H1 (cell line): ENCODE results near the gene HAPLN3. TPM values are rescaled to one million over a fixed set of nuclear protein-coding genes. Genes with fewer than 3 reads are reported as not detected.
A peak's percentile ranks its signal among the peaks of the same experiment; 100 is the strongest.

Experiments
- CTCF ChIA-PET: fragments of 300-600 bp; sonication (Branson Sonifier 250); formaldehyde crosslinking; loops from one replicate; lab custom pipeline; 2021; ENCODE audit not compliant: partially characterized antibody; lab: Charles Lee
- POLR2A ChIA-PET: fragments of 300-600 bp; sonication (Branson Sonifier 250); formaldehyde crosslinking; loops from one replicate; lab custom pipeline; 2021; ENCODE audit warnings: inconsistent platforms; ENCODE audit not compliant: partially characterized antibody; lab: Charles Lee
- DNase-seq, 2 experiments: peaks; one replicate each; pipeline versions ENCODE4 v3.0.0 to v3.0.0-alpha.2; 2010 to 2022; ENCODE audit warnings: low spot score in 2 of 2, low read depth in 1 of 2, mixed read lengths in 1 of 2
- FAIRE-seq: peaks from 2 replicates; lab custom pipeline; 2011; peaks lifted over from hg19 to GRCh38; lab: Jason Lieb, UNC
- H2AFZ ChIP-seq: 2 replicates; pipeline ENCODE4 v1.8.1; 2012; ENCODE audit warnings: low read length, inconsistent platforms
- H2AK5ac ChIP-seq: 2 replicates; pipeline ENCODE4 v1.6.1; 2013; ENCODE audit warnings: low read depth, low read length
- H2BK120ac ChIP-seq: replicated peaks from 2 replicates; pipeline ENCODE3; 2013; ENCODE audit warnings: low read depth, low read length, inconsistent platforms
- H2BK12ac ChIP-seq: 2 replicates; pipeline ENCODE4 v1.6.1; 2013; ENCODE audit warnings: low read depth, low read length
- H2BK15ac ChIP-seq: 2 replicates; pipeline ENCODE4 v1.6.1; 2013; ENCODE audit warnings: low read length
- H2BK20ac ChIP-seq: 2 replicates; pipeline ENCODE4 v1.6.1; 2013; ENCODE audit warnings: low read length
- H2BK5ac ChIP-seq: 2 replicates; pipeline ENCODE4 v1.6.1; 2013; ENCODE audit warnings: low read depth, low read length
- H3K14ac ChIP-seq: 2 replicates; pipeline ENCODE4 v1.6.1; 2013; ENCODE audit warnings: inconsistent platforms; ENCODE audit not compliant: insufficient read length
- H3K18ac ChIP-seq: 2 replicates; pipeline ENCODE4 v1.6.1; 2013; ENCODE audit warnings: low read length; ENCODE audit errors: extremely low read depth
- H3K23ac ChIP-seq: 2 replicates; pipeline ENCODE4 v1.6.1; 2013; ENCODE audit warnings: inconsistent platforms; ENCODE audit not compliant: insufficient read length
- H3K23me2 ChIP-seq: 2 replicates; pipeline ENCODE4 v1.6.1; 2013; ENCODE audit warnings: low read depth, low read length
- H3K27ac ChIP-seq: 2 replicates; pipeline ENCODE4 v1.6.1; 2011; ENCODE audit warnings: low read depth, low read length, inconsistent platforms
- H3K27me3 ChIP-seq, 4 experiments: replicated peaks in 1 of 4; 1 replicate in 1 of 4; 2 replicates in 3 of 4; pipeline versions ENCODE4 v1.6.1 to v1.8.1; 2011 to 2013; ENCODE audit warnings: low read length in 3 of 4, mild to moderate bottlenecking in 3 of 4, inconsistent platforms in 2 of 4, mixed read lengths in 2 of 4, moderate library complexity in 1 of 4; ENCODE audit not compliant: control insufficient read depth in 3 of 4, insufficient read depth in 3 of 4; ENCODE audit errors: extremely low read depth in 1 of 4
- H3K36me3 ChIP-seq, 4 experiments: 2 replicates each; pipeline versions ENCODE4 v1.6.1 to v1.8.1; 2011 to 2013; ENCODE audit warnings: mild to moderate bottlenecking in 4 of 4, low read length in 3 of 4, moderate library complexity in 2 of 4, control low read depth in 1 of 4, inconsistent platforms in 1 of 4; ENCODE audit not compliant: insufficient read depth in 4 of 4, control insufficient read depth in 2 of 4
- H3K4ac ChIP-seq: replicated peaks from 2 replicates; pipeline ENCODE3; 2013; ENCODE audit warnings: low read length, low read depth, mixed read lengths, inconsistent platforms; ENCODE audit not compliant: insufficient read length
- H3K4me1 ChIP-seq, 4 experiments: replicated peaks in 1 of 4; 1 replicate in 1 of 4; 2 replicates in 3 of 4; pipeline versions ENCODE4 v1.6.1 to v1.8.1; 2011 to 2013; ENCODE audit warnings: low read length in 3 of 4, inconsistent platforms in 2 of 4, mixed read lengths in 1 of 4; ENCODE audit not compliant: insufficient read depth in 4 of 4, control insufficient read depth in 3 of 4
- H3K4me2 ChIP-seq, 2 experiments: 2 replicates each; pipeline versions ENCODE4 v1.6.1 to v1.8.1; 2011 to 2013; ENCODE audit warnings: low read depth in 2 of 2, low read length in 2 of 2, control low read depth in 1 of 2, inconsistent platforms in 1 of 2, mild to moderate bottlenecking in 1 of 2; ENCODE audit not compliant: insufficient read depth in 1 of 2
- H3K4me3 ChIP-seq, 4 experiments: fragments of 200-600, 300-600 bp in 1 of 4; sonication (generic), shearing (Covaris generic), sonication (Bioruptor Twin) in 1 of 4; 2 replicates each; pipeline versions ENCODE4 v1.5.1 to v1.8.1; 2011 to 2016; ENCODE audit warnings: low read length in 4 of 4, low read depth in 3 of 4, control low read depth in 2 of 4, inconsistent platforms in 2 of 4, mild to moderate bottlenecking in 2 of 4, mixed read lengths in 1 of 4, moderate library complexity in 1 of 4; ENCODE audit not compliant: insufficient read depth in 2 of 4; ENCODE audit errors: extremely low read depth in 1 of 4
- H3K56ac ChIP-seq: replicated peaks from 2 replicates; pipeline ENCODE3; 2013; ENCODE audit warnings: low read depth, mild to moderate bottlenecking, mixed read lengths, low read length, inconsistent platforms; ENCODE audit not compliant: insufficient read length
- H3K79me1 ChIP-seq: 2 replicates; pipeline ENCODE4 v1.6.1; 2013; ENCODE audit warnings: low read depth, low read length, control low read depth
- H3K79me2 ChIP-seq, 2 experiments: 2 replicates each; pipeline versions ENCODE4 v1.6.1 to v1.8.1; 2012 to 2013; ENCODE audit warnings: low read length in 2 of 2, mild to moderate bottlenecking in 2 of 2, inconsistent platforms in 1 of 2; ENCODE audit not compliant: insufficient read depth in 2 of 2, control insufficient read depth in 1 of 2
- H3K9ac ChIP-seq, 4 experiments: replicated peaks in 1 of 4; 1 replicate in 1 of 4; 2 replicates in 3 of 4; pipeline versions ENCODE4 v1.6.1 to v1.8.1; 2011 to 2013; ENCODE audit warnings: low read depth in 3 of 4, low read length in 3 of 4, control low read depth in 2 of 4, mild to moderate bottlenecking in 2 of 4, moderate library complexity in 2 of 4, inconsistent platforms in 1 of 4; ENCODE audit errors: extremely low read depth in 1 of 4
- H3K9me3 ChIP-seq, 2 experiments: 2 replicates each; pipeline versions ENCODE4 v1.6.1 to v1.8.1; 2012 to 2013; ENCODE audit warnings: mild to moderate bottlenecking in 2 of 2, moderate library complexity in 2 of 2, control low read depth in 1 of 2, inconsistent platforms in 1 of 2, low read depth in 1 of 2, low read length in 1 of 2, mixed read lengths in 1 of 2; ENCODE audit not compliant: insufficient read depth in 2 of 2
- H4K20me1 ChIP-seq, 2 experiments: replicated peaks in 1 of 2; 2 replicates each; pipeline versions ENCODE3 to v1.8.1; 2011 to 2013; ENCODE audit warnings: inconsistent platforms in 2 of 2, low read length in 2 of 2, mild to moderate bottlenecking in 1 of 2; ENCODE audit not compliant: insufficient read depth in 2 of 2, control insufficient read depth in 1 of 2
- H4K5ac ChIP-seq: 2 replicates; pipeline ENCODE4 v1.6.1; 2013; ENCODE audit warnings: low read length, low read depth, mixed read lengths, inconsistent platforms; ENCODE audit not compliant: insufficient read length
- H4K8ac ChIP-seq: 2 replicates; pipeline ENCODE4 v1.8.0; 2013; ENCODE audit warnings: mild to moderate bottlenecking, moderate library complexity, low read length, inconsistent platforms; ENCODE audit not compliant: insufficient read depth; ENCODE audit errors: extremely low read depth
- H4K91ac ChIP-seq: replicated peaks from 2 replicates; pipeline ENCODE3; 2013; ENCODE audit warnings: low read length, mixed read lengths, inconsistent platforms; ENCODE audit not compliant: insufficient read length
- CBX5 ChIP-seq: fragments of 300-800, 300-1000 bp; sonication (generic); IDR thresholded peaks from 2 replicates; pipeline ENCODE4 v1.7.1; 2016; ENCODE audit warnings: antibody characterized with exemption, low read length, low read depth
- CBX8 ChIP-seq: fragments of 300-800, 300-1000 bp; sonication (generic); IDR thresholded peaks from 2 replicates; pipeline ENCODE4 v1.7.1; 2016; ENCODE audit warnings: low read depth, low read length, borderline replicate concordance
- WGBS, 2 experiments: shearing (Covaris generic) in 1 of 2; methylation state at CpG; one replicate each; pipeline versions ENCODE4 v1.1.6 to v1.1.7; 2013 to 2015; ENCODE audit warnings: low lambda C conversion rate in 2 of 2, mixed read lengths in 2 of 2, inconsistent platforms in 1 of 2, low coverage in 1 of 2, missing lambda C conversion rate in 1 of 2; ENCODE audit not compliant: insufficient replicate concordance in 2 of 2, insufficient coverage in 1 of 2, insufficient read length in 1 of 2; ENCODE audit errors: extremely low coverage in 1 of 2, missing lambda C conversion rate in 1 of 2; 5-methylcytosine and 5-hydroxymethylcytosine counted together
- polyA plus RNA-seq, 7 experiments: library from polyadenylated mRNA; depleted of rRNA in 3 of 7; stranded (reverse) in 5 of 7; unstranded in 2 of 7; fragments of >200 nt in 5 of 7; fragments of 200-250 nt in 2 of 7; gene quantifications; 1 replicate in 5 of 7; 2 replicates in 1 of 7; 4 replicates in 1 of 7; pipeline versions ENCODE4 v1.2.1 to v1.2.3, GENCODE V29; 2011 to 2013; ENCODE audit warnings: missing spikeins in 2 of 7, mixed read lengths in 2 of 7
- total RNA-seq: library from RNA; stranded (reverse); fragmentation: NEBNext Ultra II Directional; extraction: Animal tissue kit (Norgen Biotek cat#: 25700); gene quantifications from 2 replicates; pipeline ENCODE4 v1.2.1, GENCODE V29; 2021

HAPLN3 gene
- total and polyA plus RNA-seq, 2 of the 8 experiments (the other 6 are each of a cell fraction or from before 2014, with no cell fraction given), result 76.2 to 79.7 TPM

- H3K27me3 ChIP-seq, result no peaks in the 10 kb centered on the region; a peak in 1 of 7 replicates
- no peak overlapping the region for H2AFZ ChIP-seq
- H2BK120ac ChIP-seq, result no peak overlapping the region
- no peak overlapping the region for H4K8ac ChIP-seq
- H3K9ac ChIP-seq, result peak overlapping the region in 3 of 4 experiments; percentile 45 to 63 (median 59); a peak in 5 of 7 replicates
- H4K20me1 ChIP-seq, result peaks cover 23 to 27% of the 10 kb centered on the region in 2 experiments
- FAIRE-seq (no peak), DNase-seq (no peak)
- no peak overlapping the region for H3K56ac ChIP-seq
- H4K5ac ChIP-seq, result no peak overlapping the region
- H2BK20ac ChIP-seq, result no peak overlapping the region
- H3K4me2 ChIP-seq, result peak overlapping the region; percentile 72 to 89
- H2BK15ac ChIP-seq, result no peak overlapping the region
- peaks cover 18 to 32% (median 21%) of the 10 kb centered on the region in 4 experiments for H3K36me3 ChIP-seq
- peaks cover 9% of the 10 kb centered on the region; the same call in 1 of the 2 replicates for H3K23me2 ChIP-seq
- peak overlapping the region; percentile 6; the same call in 1 of the 2 replicates for H3K18ac ChIP-seq
- no peak overlapping the region for H2AK5ac ChIP-seq
- H3K4me1 ChIP-seq, result peaks cover 2 to 22% (median 20%) of the 10 kb centered on the region in 4 experiments
- H2BK12ac ChIP-seq, result 0 out of 2 replicates have a peak overlapping the region, but pooled peaks have one; percentile 60
- peaks cover 11 to 45% of the 10 kb centered on the region in 2 experiments for H3K79me2 ChIP-seq
- H3K4ac ChIP-seq, result peak overlapping the region; percentile 11
- no peak overlapping the region for H3K14ac ChIP-seq
- H3K23ac ChIP-seq, result no peak overlapping the region
- ChIA-PET CTCF (interaction anchor here (0.8 to 6.3 kb wide), 4 partner anchors 10 to 85 kb away, joined by 3 to 30 read pairs (median 4); no protein-coding TSS in a partner anchor), POLR2A (interaction anchor here (0.7 to 27.2 kb wide), 8 partner anchors 9 to 117 kb away, joined by 3 to 607 read pairs (median 8); partner anchors contain the start of gene HAPLN3)
- peak overlapping the region; percentile 4 for H4K91ac ChIP-seq
- H3K9me3 ChIP-seq, result no peaks in the 10 kb centered on the region
- 58% methylated on average over 4 of the region's 4 CpGs; no CpG with 5 or more reads in 1 of the 2 experiments for WGBS, 2 experiments
- peak overlapping the region; percentile 58; the same call in 1 of the 2 replicates for H2BK5ac ChIP-seq
- H3K27ac ChIP-seq, result peak overlapping the region; percentile 16; the same call in 1 of the 2 replicates
- peak overlapping the region; percentile 74 to 90 (median 84); a peak in 6 of 8 replicates for H3K4me3 ChIP-seq
- peaks cover 11% of the 10 kb centered on the region for H3K79me1 ChIP-seq
- TF ChIP-seq CBX5 (no peak), CBX8 (no peak)
These were observed 18.5 kb upstream of the HAPLN3 start for GRCh38 chr15:88913850-88914169.
